GM04504 (cell line): ENCODE results near the gene SPRED2.

Experiments used
- DNase-seq: peaks from one replicate; pipeline ENCODE4 v3.0.0-alpha.2; 2012; ENCODE audit warnings: low read depth

Gene SPRED2

DNA sequence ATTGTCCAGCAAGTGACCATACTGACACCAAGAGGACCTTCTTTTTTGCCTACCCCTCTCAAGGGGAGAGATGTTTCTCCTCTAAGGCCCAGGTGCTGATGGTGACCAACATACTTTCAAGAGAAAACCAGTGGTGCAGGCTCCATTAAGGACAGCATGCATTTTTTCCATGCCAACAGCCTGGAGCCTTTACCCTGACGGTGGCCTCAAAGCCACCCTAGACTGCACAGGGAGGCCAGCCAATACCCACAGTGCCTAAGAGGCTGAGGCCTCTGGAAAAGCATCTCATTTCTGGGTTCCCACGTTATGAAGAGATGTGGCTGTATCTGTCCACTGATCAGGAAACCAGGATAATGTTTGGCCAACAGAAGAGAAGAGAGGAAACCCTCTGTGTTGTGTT, 19.3 kb downstream of the SPRED2 start:
- no peak for DNase-seq

DNA sequence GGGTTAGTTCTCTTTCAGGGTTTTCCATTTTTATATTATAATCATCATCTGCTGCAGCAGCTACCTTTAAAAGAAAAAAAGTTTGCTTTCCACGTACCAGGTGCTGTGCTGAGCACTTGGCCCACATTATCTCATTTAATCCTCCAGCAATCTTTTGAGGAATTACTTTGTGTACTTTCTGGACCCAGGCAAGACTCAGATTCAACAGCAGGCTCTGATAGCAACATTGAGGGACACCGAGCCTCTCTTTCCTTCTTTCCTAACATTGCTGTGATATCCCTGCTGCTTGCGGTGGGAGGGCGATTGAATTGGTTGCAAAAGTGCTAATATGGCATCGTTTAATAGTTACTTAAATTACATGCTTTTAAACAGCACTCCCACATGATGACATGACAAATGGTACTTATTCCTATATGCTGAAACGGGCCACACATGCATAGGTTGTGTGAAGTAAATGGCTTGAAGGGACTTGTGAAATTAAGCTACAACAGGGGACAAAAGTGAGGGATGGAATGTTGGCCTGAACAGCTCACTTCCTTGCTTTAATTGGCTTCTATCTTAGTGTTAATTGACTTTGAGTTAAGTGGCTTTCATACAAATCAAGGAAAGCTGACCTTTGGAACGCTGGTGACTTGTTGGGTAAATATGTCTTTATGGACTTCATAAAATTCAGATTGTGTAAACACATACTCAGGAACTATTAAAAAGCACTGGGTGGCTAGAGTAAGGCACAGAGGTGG, 21.2 kb downstream of the SPRED2 start:
- DNase-seq: no peak

DNA sequence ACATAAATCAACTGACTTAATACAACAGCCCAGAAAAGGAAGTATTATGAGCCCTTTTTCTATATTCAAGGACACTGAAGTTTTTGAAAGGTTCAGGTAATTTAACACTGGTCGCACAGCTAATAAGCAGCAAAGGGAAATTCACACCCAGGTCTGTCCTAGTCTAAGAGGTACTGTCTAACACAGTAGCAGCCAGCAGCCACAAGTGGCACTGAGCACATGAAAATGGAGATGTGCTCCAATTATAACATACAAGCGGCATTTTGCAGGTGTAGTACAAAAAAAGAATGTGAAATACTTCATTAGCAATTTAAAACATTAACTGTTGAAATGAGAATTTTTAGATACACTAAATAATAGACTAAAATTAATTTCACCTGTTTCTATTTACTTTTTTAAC, 23.4 kb downstream of the SPRED2 start:
- DNase-seq: no peak

DNA sequence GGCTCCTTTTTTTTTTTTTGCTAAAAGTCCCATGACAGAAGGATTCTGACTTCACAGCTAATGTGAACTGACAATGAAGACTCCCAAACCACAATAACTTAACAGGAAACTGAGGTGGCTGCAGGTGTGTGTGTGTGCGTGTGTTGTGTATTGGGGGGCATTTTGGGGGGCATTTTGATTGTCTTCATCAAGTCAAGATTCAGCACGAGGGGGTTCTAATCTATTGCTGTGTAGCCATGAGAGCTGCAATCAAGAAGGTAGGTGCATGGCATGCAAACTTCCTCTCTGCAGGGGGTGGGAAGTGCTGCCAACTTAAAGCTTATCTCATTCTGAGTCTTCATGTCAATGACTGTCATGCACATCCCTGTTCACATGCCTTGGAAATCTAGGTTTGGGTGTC, 25.2 kb downstream of the SPRED2 start:
- no peak for DNase-seq

DNA sequence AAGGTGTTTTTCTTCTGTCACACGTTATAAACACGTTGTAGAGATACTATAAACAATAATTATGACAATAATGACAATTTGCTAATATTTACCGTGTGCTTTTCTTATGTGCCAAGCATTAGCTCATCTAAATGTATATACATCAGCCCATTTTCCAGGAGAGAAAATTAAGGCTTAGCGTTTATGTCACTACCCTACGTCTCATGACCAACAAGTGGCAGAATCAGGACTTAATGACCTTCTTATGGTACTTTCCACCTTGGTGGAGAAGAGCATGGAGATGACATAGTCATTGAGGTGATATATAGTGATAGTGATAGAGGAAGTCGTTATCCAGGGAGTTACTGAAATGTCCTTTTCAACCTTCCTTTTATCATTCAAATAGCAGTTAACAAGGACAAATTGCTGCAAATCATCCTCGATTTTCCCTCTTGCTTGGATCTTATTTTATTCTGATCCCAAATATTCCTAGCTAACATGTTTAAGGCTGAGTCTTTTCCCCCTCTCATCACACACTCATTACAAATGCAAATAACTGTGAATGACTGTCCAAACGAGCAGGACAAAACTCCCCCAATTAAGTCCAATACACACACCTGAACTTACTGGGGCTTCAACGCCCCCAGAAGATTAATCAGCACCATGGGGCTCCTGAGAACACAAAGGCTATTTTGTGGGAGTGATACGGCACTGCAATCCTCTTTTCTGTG, 27.3 kb downstream of the SPRED2 start:
- no peak for DNase-seq

DNA sequence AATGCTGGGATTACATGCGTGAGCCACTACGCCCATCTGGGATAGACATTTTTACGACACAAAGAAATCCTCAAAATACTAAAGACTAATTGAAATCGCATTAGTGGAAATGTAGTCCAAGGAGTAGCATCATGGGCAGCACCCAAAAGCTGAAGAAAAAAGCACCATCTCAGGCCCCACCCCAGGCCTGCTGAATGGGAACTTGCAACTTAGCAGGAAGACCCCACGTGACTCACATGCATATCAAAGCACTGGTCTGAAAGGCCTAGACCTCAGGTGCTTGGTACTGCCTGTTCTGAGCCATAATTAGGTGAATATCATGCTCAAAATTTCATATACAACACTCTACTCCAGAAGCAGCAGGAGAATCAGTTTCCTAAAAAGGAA, 28.9 kb downstream of the SPRED2 start:
- DNase-seq: no peak

DNA sequence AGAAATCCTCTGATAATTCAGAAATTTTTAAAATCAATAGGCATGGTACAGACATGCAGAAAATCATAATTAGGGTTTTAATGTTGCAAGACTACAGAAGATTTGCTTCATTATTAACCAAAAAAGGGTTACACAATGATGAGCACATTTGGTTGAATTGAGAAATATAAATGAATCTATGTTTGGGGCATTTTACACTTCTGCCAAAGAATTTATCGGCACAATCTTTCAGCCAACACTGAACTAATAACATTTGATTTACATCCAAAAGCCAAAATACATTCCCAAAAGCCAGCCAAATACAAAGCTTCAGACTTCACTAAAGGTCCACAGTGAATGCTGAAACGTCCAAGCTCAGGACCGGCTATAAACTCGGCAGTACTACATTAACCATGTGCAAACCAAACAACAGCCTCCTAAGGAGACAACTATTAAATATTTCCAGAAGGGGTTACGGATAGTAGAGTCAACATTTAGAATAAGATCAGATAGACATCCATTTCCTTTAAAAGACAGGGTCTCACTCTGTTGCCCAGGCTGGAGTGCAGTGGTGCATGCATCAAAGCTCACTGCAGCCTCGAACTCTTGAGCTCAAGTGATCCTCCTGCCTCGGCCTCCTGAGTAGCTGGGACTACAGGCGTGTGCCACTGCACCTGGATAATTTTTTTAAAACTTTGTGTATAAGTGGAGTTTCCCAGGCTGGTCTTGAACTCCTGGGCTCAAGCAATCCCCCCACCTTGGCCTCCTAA, 29.4 kb downstream of the SPRED2 start:
- peak; percentile 71 for DNase-seq

DNA sequence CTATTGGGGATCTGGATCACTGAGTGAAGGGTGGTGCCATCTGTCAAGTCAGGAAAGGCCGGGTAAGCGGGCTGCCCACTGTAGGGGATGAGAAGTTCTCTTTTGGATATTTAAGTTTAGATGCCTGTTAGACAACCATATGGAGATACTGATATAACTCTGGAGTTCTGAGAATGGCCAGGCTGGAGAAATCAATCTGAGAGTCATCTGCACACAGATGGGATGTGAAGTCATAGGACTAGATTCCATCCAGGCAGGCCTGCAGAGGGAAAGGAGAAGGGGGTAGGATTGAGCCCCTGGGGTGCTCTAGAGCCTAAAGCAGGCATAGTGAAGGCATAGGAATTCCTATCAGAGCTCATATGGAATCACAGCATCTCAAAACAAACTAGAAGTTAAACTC, 30.1 kb downstream of the SPRED2 start:
- peak; percentile 17 for DNase-seq

DNA sequence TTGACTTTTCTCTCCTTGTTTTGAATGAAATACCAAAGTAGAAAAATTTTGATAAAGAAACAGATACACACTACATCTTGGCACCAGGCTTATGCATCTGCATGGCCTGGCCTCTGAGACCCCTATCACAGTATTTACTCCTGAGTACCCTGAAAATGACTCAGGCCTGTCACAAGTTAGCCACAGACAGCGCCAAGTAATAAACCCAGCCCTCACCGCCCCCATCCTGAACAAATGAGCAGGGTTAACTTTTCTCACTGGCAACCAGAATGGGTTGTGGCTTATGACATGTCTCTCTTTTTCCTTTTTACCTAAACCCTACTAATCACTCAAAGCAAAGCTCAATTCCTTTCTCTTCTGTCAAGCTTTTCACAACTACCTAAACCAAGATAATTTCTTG, 35.3 kb downstream of the SPRED2 start:
- no peak for DNase-seq

DNA sequence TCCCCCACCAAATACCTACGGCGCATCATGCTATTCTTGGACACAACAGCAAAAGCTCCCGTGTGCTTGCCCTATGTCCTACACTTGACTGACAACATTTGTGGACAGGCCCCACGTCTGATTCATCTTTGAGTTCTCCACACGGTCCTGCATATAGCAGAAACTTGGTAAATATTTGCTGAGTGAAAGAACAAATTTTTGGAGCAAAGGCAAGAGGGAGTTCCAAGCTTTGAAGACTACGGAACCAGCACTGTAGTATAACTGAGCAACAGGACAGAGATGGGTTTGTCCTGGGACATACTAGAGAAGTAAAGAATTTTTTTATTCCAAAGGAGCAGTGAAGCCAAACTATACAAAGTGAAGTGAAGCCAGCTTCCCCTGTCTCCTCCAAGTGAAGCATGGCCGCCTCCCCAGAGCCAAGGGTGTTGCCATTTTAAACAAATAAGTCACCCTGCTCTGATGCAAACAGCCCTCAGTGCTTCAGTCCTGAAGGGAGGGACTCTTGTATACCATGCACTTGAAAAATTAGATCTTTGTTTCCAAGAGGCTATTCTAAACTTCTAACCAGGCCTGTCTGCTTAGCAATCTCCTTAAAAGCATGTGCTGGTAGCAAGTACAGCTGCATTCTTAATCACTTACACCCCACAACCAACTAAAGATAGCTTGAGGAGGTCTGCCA, 35.9 kb downstream of the SPRED2 start:
- DNase-seq: no peak

DNA sequence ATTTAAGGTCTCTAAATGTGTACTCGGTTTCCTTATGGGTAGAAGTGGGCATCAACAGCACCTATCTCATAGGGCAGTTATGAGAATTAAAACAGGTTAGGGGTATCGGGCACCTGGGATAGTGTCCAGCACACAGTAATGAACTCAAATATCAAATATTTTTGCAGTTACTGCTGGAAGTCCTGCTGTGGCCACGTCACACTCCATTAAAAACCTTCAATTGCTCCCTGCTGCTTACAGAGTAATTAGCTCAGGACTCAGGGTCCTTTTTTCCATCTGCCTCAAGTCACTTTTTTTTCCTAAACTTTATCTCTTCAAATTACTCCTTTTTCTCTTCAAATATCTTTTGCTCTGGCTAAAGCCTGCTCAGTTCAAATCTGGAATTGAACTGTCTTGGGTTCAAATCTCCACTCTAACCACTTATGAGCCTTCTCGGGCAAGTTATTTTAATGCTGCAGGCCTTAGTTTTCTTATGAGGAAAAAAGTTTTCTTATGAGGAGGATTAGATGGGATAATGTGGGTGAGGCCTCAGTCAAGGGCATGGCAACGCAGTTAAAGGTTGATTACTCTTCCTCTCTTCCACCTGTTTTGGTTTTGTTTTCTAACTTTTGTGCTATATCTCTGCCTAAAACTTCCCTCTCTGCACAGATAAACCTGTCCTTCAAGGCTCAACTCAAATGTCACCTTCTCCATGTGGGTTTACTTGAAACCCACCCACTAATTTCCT, 36.6 kb downstream of the SPRED2 start:
- no peak for DNase-seq

DNA sequence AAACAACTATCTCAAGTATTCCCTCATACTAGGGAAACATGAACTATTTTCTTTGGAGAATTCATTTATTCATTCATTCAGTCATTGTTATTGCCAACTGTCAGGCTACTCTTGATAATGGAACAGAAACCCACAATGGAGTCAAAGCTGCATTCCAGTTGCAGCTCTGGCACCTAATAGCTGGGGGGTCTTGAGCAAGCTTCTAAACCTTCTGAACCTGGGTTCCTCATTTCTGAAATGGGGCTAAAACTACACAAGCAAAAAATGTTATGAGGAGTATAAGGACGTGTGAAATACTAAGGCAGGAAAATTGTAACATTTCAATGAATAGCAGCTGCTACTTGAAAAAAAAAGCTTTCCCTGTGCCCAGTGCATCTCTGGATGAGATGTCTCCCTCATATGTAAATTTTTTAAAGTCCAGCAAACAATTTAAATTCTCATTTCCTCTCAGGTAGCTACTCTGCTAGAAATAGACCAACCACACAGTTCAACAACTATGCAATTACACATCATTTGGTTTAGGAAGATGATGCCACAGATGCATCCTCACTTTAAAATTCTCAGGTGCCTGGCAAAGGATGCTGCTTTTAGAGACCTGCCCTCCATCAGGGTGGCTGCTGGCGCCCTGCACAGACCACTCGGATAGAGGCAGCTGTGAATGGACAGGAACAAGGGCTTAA, 38.5 kb downstream of the SPRED2 start:
- DNase-seq: no peak

DNA sequence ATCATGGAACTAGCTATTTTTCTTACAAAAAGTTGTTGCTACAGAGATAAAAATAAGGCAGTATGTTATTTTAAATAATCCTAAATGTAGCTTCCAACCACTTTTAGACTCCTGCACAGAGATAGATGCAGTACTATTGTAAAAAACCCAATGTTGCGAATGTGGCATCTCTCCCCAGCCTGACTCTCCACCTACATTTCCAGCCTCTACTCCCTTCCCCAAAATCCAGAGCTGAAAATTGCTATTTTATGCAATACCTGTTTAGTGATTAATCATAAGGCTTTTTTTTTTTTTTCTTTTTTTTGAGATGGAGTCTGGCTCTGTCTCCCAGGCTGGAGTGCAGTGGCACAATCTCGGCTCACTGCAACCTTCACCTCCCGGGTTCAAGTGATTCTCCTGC, 39.4 kb downstream of the SPRED2 start:
- DNase-seq: no peak

DNA sequence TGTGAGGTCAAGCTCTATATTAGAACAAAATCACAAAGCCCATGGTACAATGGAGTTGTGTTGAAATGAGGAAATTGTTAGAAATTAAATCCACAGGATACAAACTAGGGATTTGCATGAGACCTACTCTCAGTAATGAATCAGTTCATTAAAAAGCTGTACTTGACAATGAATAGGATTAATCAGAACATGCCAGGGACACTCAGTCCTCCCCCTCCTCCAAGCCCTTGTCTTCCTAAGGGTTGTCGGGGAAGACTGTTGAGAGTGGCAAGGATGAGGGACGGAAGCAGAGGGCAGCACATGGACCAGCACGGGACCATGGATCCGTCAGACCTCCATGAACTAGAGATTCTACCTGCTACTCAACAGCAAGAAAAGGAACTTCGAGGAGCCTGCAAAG, 39.8 kb downstream of the SPRED2 start:
- no peak for DNase-seq

DNA sequence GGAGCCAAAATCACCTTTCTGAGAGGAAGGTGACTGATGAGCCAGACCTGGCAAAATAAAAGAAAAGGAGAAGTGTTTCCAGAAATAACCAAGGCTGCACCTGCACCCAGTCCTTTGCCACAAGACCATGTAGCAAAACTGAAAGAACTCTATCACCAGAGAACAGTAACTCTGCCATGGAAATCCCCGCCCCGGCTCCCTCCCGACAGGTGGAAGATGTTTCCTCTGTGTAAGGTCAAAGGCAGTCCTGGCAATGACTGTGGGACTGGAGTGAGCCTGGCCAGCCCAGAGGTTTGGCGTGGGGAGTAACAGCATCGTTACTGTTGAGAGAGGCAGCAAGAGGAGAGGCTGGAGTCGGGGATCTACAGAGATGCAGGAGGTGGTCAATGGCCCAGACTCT, 42.3 kb downstream of the SPRED2 start:
- DNase-seq: no peak

DNA sequence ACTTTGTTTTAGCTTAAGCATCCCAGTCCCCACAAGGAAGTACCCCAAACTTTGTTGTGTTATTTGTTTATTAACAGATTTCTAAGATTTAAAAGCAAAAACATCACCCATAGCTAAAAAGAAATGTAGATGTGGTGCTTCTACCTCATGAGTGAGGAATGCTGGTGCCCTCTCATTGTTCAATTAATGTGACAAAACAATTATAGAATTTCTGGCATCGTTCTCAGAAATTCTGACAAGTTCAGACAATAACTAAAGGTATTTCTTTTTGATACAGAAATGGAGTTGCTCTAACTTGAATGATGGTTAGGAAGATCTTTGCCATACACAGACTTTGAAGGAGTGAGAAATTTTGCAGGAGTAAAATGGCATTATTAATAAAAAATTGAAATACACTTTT, 42.9 kb downstream of the SPRED2 start:
- DNase-seq: no peak

DNA sequence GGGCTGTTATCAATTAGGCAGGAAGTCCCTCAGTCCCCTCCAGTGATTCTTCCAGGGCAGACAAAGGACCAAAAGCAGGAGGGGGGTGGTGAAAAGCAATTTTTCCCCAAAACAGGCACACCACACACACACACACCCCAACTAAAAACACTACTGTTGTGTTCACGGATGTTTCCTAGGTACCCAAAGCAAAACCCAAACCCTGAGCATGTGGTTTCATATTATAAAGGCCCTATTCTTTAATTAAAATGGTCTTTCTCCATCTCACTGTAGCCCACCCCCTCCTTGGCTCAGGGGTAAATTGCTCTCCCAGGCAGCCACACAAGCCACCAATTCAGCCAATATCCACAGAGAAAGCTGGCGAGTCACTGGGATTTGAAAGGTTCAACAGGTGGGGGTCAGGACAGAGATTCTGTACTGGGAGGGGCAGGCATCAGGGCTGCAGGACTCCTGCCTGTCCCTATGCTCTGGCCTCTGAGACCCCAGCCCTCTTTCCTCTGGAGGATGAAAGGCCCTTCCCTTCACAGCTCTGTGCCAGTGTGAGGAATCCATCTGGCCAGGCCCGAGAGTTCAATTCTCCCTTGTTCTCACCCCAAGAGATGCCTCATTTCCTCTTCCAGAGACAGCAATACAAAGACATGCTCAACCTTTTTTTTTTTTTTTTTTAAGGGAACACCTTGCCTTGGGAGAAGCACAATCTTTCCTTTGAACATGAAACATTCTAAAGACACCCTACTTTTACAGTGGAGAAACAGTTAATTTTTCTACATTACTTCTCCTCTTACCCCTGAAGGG, 43.6 kb downstream of the SPRED2 start:
- DNase-seq: no peak

DNA sequence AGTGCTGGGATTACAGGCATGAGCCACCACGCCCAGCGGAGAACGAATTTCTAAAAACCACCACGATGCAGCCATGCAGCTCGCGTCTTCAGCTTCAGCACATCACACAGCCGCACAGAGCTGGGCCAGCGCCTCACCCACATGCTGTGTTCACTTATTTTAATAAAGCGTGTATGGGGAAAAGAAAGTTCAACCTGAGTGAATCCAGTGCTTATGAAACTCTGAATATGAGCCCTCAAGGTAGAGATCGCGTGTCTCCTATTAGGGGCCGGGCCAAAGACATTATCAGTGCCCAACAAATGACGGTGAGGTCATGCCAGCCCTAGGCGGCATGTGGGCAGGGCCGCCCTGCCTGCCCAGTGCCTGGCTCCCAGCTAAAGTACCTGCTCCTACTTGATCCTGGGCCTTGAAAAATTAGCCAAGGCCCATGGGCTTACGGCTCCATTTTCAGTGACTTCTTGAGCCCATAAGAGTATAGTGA, 44.3 kb downstream of the SPRED2 start:
- DNase-seq: no peak

DNA sequence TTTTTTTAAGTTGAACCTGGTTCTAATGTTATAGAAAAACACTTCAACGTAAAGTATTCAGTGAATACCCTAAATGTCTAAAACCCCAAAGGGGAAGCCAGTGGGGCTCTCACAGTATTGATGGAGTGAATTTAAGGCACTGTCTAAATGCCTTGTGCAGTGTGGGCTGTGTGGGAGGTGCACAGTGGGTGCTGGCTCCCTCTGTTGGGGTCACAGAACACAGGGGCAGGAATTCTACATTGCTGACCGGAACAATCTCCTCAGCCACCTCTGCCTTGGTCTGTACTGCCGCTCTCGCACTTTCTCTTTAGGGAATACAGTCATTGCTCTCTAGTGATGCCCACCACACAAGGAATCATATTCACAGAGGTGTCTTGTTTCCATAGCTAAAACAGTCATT, 45.4 kb downstream of the SPRED2 start:
- no peak for DNase-seq

DNA sequence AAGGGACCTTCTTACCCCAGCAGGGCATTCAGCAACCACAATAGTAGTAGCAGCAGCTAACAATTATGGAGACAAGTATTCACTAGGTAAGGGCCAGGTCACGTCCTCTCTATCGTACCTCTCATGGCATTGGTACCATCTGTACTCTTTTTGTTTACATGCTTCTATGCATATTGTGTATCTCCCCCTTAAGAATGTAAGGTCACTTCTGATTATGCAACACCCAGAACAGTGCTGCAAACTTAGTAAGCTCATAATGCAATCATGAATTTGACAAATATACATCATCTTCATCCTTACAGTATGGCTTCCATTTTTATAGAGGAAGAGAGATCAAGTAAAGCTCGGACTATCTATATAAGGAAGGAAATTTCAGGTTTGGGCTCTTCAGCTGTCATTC, 46.1 kb downstream of the SPRED2 start:
- DNase-seq: no peak
